Measurements from ENCODE around the gene GHITM. TPM values are rescaled to one million over a fixed set of nuclear protein-coding genes. Genes with fewer than 3 reads are reported as not detected.

Gene GHITM
- total and polyA plus RNA-seq, 7 donors = 140 to 618 (median 212) TPM

- intact Hi-C loops (cut with DNase I) = no loop called here
- Histone ChIP-seq H3K4me1 (peaks cover 0 to 42% (median 33%) of the 10 kb centered on the region in 4 donors), H3K36me3 (no peaks in the 10 kb centered on the region), H3K27ac (no peak overlapping the region), H3K4me3 (no peak overlapping the region), H3K9me3 (no peaks in the 10 kb centered on the region), H3K27me3 (peaks cover 0 to 44% (median 14%) of the 10 kb centered on the region in 3 donors)
- DNase-seq = peak; percentile 36
- TF ChIP-seq, protein P1, sequence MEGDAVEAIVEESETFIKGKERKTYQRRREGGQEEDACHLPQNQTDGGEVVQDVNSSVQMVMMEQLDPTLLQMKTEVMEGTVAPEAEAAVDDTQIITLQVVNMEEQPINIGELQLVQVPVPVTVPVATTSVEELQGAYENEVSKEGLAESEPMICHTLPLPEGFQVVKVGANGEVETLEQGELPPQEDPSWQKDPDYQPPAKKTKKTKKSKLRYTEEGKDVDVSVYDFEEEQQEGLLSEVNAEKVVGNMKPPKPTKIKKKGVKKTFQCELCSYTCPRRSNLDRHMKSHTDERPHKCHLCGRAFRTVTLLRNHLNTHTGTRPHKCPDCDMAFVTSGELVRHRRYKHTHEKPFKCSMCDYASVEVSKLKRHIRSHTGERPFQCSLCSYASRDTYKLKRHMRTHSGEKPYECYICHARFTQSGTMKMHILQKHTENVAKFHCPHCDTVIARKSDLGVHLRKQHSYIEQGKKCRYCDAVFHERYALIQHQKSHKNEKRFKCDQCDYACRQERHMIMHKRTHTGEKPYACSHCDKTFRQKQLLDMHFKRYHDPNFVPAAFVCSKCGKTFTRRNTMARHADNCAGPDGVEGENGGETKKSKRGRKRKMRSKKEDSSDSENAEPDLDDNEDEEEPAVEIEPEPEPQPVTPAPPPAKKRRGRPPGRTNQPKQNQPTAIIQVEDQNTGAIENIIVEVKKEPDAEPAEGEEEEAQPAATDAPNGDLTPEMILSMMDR (IDR thresholded peaks at IDR 0.05) = no peak
- TF ChIP-seq POLR2AphosphoS5 (IDR thresholded peaks at IDR 0.05) = no peak
- no peak for TF ChIP-seq POLR2A (IDR thresholded peaks at IDR 0.05)
- no peak for TF ChIP-seq EP300 (IDR thresholded peaks at IDR 0.05)
- 79 to 92% methylated on average over 2 of the region's 2 CpGs for WGBS, 2 donors
Measured at GRCh38 chr10:84193327-84193726, 54.0 kb downstream of the GHITM start.

GRCh38 chr10:84193846-84194423 is 54.6 kb downstream of the GHITM start:
- H3K36me3 ChIP-seq = no peaks in the 10 kb centered on the region
- TF ChIP-seq EP300 (IDR thresholded peaks at IDR 0.05) = no peak
- TF ChIP-seq POLR2A (IDR thresholded peaks at IDR 0.05) = no peak
- TF ChIP-seq, protein P1 (IDR thresholded peaks at IDR 0.05) = no peak
- TF ChIP-seq POLR2AphosphoS5 (IDR thresholded peaks at IDR 0.05) = no peak
- 16 to 33% methylated on average over 5 of the region's 5 CpGs for whole genome bisulfite sequencing, 2 donors
- peaks cover 0 to 44% (median 14%) of the 10 kb centered on the region in 3 donors for H3K27me3 ChIP-seq
- intact Hi-C loops (cut with DNase I) = no loop called here
- H3K4me1 ChIP-seq = peaks cover 0 to 42% (median 33%) of the 10 kb centered on the region in 4 donors
- DNase-seq = peak; percentile 33
- peak overlapping the region; percentile 16 to 57 (median 46) for H3K4me3 ChIP-seq
- H3K27ac ChIP-seq = no peak overlapping the region
- no peaks in the 10 kb centered on the region for H3K9me3 ChIP-seq

- Histone ChIP-seq H3K27me3 (peaks cover 0 to 44% (median 14%) of the 10 kb centered on the region in 3 donors), H3K4me1 (peaks cover 0 to 42% (median 33%) of the 10 kb centered on the region in 4 donors), H3K4me3 (peak within 1 kb of the TSS; percentile 16 to 57 (median 46)), H3K9me3 (no peaks in the 10 kb centered on the region), H3K36me3 (no peaks in the 10 kb centered on the region), H3K27ac (no peak within 1 kb of the TSS)
- DNase-seq = peak; percentile 60
- TF ChIP-seq, protein P1 (IDR thresholded peaks at IDR 0.05) = no peak
- TF ChIP-seq POLR2AphosphoS5 (IDR thresholded peaks at IDR 0.05) (no peak), EP300 (IDR thresholded peaks at IDR 0.05) (no peak), POLR2A (IDR thresholded peaks at IDR 0.05) (no peak)
- intact Hi-C loops (cut with DNase I) = no loop called here
- WGBS, 2 donors = 1% methylated on average over 61 of the region's 61 CpGs
Measured at GRCh38 chr10:84194424-84195043, 55.2 kb downstream of the GHITM start, which contains the start of gene CDHR1. CDHR1 (plus strand) TSS chr10:84194537; CDS start chr10:84194761, 224 bp downstream.

DNA sequence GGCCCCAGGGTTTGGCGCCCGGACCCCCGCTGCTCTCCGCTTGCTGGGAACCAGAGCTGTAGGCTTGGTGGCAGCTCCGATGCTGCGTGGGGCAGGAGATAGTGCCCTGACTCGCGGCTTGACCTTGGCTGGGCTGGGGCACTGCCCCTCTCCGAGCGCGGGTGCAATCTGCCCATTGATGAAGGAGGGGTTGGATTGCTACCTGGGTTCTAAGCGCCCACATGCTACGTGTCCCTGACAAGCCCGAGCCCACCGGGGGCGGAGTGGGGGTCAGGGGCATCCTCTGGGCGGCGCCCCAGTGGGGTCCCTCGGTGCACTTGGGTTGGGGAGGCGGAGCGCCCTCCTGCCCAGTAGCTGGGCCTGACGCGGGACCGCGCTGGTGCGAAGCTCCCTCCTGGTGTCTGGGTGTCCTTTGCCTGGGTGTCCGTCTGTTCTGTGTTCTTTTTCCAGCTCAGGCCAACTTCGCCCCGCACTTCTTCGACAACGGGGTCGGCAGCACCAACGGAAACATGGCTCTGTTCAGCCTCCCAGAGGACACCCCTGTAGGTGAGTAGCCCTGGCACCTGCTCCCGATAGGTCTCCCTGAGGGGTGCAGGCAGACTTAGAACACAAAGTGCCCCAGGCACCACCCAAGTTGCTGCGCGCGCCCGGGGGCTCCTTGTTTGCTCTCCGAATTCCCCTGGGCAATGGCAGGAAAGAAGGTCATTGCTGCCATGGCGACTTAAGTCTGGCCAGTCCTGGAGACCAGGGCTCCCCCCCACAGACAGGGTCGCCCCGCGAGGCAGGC is 55.9 kb downstream of the GHITM start:
- H3K9me3 ChIP-seq = no peaks in the 10 kb centered on the region
- intact Hi-C loops (cut with DNase I) = no loop called here
- DNase-seq = peak; percentile 38
- peaks cover 0 to 42% (median 33%) of the 10 kb centered on the region in 4 donors for H3K4me1 ChIP-seq
- H3K36me3 ChIP-seq = no peaks in the 10 kb centered on the region
- no peak for TF ChIP-seq EP300 (IDR thresholded peaks at IDR 0.05)
- no peak for TF ChIP-seq POLR2A (IDR thresholded peaks at IDR 0.05)
- no peak for TF ChIP-seq POLR2AphosphoS5 (IDR thresholded peaks at IDR 0.05)
- TF ChIP-seq, protein P1 (IDR thresholded peaks at IDR 0.05) = no peak
- 5 to 22% methylated on average over 43 of the region's 43 CpGs for WGBS, 2 donors
- no peak overlapping the region for H3K27ac ChIP-seq
- peak overlapping the region in 3 of 4 donors; percentile 43 to 57 (median 50) for H3K4me3 ChIP-seq
- H3K27me3 ChIP-seq = peaks cover 0 to 41% (median 14%) of the 10 kb centered on the region in 3 donors
